GM12891 (cell line): ENCODE measurements around the gene ADAMTS4.
A peak's percentile ranks its signal among the peaks of the same experiment; 100 is the strongest.

Experiments
- DNase-seq: peaks from one replicate; pipeline ENCODE4 v3.0.0; 2011; ENCODE audit warnings: low spot score; ENCODE audit not compliant: insufficient read length
- FAIRE-seq: peaks from 2 replicates; lab custom pipeline; 2011; peaks lifted over from hg19 to GRCh38; lab: Jason Lieb, UNC
- PAX5 ChIP-seq: IDR thresholded peaks from 2 replicates; pipeline ENCODE4 v1.6.1; 2011; ENCODE audit warnings: low read length, moderate library complexity, mild to moderate bottlenecking; ENCODE audit not compliant: insufficient read depth, severe bottlenecking
- POLR2A ChIP-seq: IDR thresholded peaks from 2 replicates; pipeline ENCODE4 v1.6.1; 2011; ENCODE audit warnings: low read depth, low read length, control low read depth
- POLR2AphosphoS5 ChIP-seq: IDR thresholded peaks from 2 replicates; pipeline ENCODE4 v1.6.1; 2011; ENCODE audit warnings: low read depth, low read length, control low read depth
- POU2F2 ChIP-seq: IDR thresholded peaks from 2 replicates; pipeline ENCODE4 v1.6.1; 2011; ENCODE audit warnings: low read depth, mild to moderate bottlenecking, control low read depth, low read length, moderate library complexity
- SPI1 ChIP-seq: IDR thresholded peaks from 2 replicates; pipeline ENCODE4 v1.6.1; 2011; ENCODE audit warnings: low read depth, low read length, control low read depth
- TAF1 ChIP-seq: IDR thresholded peaks from 2 replicates; pipeline ENCODE4 v1.6.1; 2011; ENCODE audit warnings: low read depth, low read length, control low read depth

Gene ADAMTS4

DNA sequence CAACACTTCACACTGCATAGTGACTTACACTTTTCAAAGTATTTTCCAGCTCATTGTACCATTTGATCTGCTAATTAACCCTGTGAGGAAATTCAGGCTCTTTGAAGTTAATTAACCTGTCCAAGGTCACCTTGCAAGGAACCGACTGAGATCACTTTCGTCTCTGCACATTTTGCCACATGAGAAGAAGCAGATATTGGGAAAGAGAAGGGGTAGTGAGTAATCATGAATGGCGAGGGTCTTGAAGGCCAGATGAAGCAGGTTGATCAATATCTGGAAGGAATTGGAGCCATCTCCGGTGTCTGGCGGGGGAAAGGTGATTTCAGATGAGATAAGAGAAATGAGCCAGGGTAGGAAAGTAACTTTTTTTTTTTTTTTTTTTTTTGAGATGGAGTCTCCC, 21.1 kb upstream of the ADAMTS4 start:
- FAIRE-seq = no peak

DNA sequence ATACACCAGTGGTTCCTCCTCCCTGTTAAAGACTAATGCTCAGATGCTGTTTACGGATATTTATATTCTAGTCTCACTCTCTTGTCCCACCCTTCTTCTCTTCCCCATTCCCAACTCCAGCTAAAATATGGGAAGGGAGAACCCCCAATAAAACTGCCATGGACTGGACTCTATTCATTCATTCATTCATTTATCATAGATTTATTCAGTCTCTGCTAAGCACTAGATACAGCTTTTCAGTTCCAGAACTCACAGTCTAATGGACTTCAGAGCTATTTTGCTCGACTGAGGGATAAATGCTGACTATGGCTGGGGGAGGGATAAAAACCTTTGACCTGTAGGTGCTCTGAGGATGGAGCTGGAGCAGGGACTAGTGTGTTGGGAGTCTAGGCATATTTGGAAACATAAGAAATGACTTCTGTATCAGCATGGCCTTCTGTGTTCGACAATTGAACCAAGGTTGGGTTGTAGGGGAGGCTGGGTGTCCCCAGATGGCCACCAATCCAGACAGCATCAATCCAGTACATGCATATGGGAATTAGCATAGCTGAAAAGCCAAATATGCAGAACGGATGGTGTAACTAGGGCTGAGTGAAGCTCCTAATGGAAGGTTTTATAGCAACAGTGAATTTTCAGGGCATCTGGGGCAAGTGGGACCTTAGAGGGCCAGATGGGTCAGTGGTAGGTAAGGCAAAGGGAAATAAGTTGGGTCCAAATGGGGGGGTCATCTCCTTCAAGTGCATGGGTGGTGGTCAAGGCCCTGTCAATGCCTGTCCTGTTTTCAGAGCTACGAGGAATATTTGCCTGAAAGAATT, 20.4 kb upstream of the ADAMTS4 start:
- TF ChIP-seq SPI1 (no peak), PAX5 (no peak), POU2F2 (no peak), POLR2A (no peak), TAF1 (no peak), POLR2AphosphoS5 (no peak)
- FAIRE-seq (no peak), DNase-seq (no peak)

More for the DNA sequence above, 21.1 kb upstream of the ADAMTS4 start:
- no peak for TF ChIP-seq POU2F2
- DNase-seq = no peak

DNA sequence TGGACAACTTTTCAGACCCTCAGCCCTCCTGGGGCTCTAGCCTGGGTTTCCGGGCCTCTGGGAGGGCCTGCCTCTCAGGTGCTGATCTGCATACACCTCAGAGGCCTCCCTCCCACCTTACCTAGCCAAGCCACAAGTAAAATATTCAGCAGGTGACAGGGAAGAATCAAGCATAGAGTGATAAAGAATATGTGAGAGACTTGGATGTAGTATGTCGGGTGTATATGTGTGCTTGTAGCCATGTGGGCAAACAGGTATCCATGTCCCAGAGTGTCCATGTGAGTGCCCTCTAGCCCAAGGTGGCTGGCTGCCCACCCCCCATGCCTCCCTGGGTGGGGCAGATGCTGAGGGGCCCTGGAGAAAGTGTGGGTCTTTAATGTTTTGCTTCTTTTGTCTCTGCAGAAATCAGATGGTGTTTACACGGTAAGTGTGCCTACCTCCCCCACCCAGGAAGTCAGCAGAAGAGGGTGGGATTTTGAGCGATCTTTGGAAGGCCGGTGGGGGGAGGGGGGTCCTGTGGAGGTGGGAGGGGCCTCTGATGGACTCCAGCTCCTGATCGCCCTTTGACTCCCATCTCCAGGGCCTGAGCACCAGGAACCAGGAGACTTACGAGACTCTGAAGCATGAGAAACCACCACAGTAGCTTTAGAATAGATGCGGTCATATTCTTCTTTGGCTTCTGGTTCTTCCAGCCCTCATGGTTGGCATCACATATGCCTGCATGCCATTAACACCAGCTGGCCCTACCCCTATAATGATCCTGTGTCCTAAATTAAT, 19.6 kb upstream of the ADAMTS4 start:
- TF ChIP-seq PAX5 (no peak), POU2F2 (no peak), POLR2A (no peak), TAF1 (no peak), SPI1 (no peak), POLR2AphosphoS5 (no peak)
- no peak for DNase-seq
- FAIRE-seq = peak; percentile 20

DNA sequence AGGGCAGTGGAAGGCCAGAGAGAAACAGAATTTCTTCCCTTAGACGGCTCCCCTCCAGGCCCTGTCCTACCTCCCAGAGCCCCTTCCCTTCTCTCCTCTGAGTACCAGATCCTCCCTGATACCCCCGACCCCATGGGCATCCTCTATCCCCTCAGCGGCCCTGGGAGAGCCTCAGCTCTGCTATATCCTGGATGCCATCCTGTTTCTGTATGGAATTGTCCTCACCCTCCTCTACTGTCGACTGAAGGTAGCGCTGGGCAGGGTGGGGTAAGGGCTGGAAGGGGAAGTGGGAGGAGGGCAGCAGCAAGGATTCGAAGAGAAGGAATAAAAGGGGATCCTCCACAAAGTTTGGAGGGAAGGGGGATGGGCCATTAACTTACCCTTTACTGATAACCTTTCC, 19.0 kb upstream of the ADAMTS4 start:
- peak; percentile 84 for FAIRE-seq
- no peak for DNase-seq
- no peak for TF ChIP-seq TAF1
- no peak for TF ChIP-seq PAX5
- TF ChIP-seq SPI1 = no peak
- no peak for TF ChIP-seq POU2F2
- TF ChIP-seq POLR2A = no peak
- no peak for TF ChIP-seq POLR2AphosphoS5

DNA sequence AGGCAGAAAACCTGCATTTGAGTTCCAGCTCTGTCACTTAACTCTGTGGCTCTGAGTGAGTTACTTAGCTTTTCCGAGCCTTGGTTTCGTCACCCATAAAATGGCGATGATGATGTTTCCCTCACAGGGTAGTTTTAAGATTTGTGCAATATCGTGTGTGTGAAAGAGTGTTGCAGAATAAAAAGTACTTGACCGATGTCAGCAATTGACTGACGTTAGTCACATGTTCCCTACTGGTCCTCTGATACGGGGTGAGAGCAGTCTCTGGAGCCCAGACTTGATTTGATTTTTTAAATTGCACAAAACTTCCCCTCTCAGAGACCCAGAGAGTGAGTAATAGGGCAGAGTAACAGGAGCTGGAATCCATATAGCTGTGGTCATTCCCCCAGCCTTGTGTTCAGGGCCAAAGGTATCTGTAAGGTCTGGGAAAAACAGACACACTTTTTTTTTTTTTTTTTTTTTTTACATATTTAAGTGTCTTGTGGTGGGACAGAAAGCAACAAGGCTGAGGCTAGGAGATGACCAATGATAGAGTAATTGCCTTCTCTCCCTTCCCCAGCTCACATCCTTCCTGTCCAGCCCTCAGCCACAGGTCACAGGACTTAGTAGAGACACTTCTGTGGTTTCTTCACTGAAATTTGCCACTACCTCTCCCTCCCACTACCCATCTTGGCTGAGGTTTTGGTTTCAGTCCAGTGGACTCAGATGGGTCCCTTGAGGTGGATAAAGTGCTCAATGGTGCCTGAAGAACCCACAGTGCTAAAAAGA, 18.3 kb upstream of the ADAMTS4 start:
- DNase-seq (peak; percentile 45), FAIRE-seq (peak; percentile 92)
- TF ChIP-seq SPI1 = peak; percentile 40; the same call in 1 of the 2 replicates
- TF ChIP-seq POLR2A = no peak
- TF ChIP-seq POU2F2 = peak; percentile 29; the same call in 1 of the 2 replicates
- no peak for TF ChIP-seq PAX5
- TF ChIP-seq TAF1 = no peak
- no peak for TF ChIP-seq POLR2AphosphoS5

DNA sequence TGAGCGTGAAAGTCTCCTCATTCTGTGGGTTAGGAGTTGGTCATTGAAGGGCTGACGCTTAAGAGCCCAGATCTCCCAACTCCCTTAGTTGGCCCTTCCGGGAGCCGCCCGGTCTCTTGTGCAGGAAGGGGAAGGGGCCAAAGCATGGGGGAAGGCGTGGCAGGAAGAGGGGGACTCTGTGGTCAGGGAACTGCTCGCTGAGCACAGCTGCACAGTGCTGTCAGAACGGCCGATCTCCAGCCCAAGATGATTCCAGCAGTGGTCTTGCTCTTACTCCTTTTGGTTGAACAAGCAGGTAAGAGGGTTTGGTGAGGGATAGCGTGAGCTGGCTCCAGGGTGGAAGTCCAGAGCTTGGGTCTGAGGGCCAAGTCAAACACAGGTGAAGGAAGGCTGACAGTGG, 16.2 kb upstream of the ADAMTS4 start, which contains the start of gene FCER1G:
TSS of gene FCER1G (plus strand) at position 220 of the 400 bp plus-strand sequence. CDS start at position 247, 27 bp downstream.
- DNase-seq (no peak), FAIRE-seq (no peak)
- TF ChIP-seq POLR2AphosphoS5 (no peak), SPI1 (no peak), TAF1 (no peak), POU2F2 (no peak), POLR2A (no peak), PAX5 (no peak)

DNA sequence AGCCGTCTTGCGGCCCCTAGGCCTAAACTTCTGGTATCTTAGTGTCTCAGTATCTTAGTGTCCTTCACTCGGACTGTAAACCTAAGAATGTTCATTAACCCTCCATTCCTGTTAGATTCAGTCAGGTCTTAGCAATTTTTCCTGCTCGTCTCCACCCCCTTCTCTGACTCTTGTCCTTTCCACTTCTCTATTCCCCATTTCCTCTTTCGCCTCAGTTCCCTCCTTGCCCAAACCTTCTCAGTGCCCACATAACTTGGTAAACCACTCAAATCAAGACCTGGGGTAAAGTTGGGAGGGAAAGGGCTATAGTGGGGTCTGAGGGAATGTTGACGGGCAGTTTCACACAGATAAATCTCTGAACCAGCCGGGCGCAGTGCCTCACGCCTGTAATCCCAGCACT, 15.5 kb upstream of the ADAMTS4 start:
- no peak for TF ChIP-seq POU2F2
- no peak for TF ChIP-seq POLR2A
- TF ChIP-seq PAX5 = no peak
- no peak for TF ChIP-seq SPI1
- TF ChIP-seq POLR2AphosphoS5 = no peak
- no peak for TF ChIP-seq TAF1
- DNase-seq (no peak), FAIRE-seq (no peak)

DNA sequence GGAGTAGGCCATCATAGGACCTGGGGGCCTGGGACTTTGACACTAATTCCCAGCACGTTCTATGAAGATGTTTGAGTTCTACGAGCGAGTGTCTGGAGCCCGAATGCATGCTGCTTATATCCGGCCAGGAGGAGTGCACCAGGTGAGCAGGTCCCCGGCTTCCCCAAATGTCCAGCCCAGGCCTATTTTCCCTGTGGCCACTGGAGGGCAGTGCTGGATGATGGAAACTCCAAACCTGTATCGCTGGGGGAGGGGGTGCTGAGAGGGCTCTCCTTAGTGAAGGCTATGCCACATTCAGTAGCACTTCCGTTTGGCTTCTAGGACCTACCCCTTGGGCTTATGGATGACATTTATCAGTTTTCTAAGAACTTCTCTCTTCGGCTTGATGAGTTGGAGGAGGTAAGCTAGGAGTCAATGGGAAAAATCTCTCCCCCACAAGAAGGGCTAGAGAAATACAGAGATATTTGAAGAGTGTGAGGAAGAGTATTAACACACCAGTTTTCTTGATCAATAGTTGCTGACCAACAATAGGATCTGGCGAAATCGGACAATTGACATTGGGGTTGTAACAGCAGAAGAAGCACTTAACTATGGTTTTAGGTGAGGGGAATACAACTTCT, 11.0 kb upstream of the ADAMTS4 start:
- DNase-seq (peak; percentile 50), FAIRE-seq (peak; percentile 88)
- TF ChIP-seq SPI1 (peak; percentile 43; the same call in 1 of the 2 replicates), POU2F2 (peak; percentile 63; the same call in 1 of the 2 replicates), TAF1 (no peak), POLR2A (no peak), PAX5 (no peak), POLR2AphosphoS5 (no peak)

DNA sequence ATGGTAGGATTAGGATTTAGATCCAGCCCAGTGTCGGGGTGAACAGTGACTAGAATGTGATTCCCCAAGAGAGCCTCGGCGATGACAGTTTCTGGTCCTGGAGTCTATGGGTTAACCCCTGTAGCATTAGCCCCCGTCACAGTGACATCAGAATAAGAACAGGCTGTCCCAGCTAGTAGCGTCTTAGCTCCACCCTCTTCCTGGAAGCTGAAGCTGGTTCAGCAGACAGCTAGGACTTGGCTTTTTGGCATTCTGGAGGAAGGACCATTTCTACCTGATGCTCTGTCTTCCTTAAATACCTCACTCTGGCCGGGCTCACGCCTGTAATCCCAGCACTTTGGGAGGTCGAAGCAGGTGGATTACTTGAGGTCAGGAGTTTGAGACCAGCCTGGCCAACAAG, 8.3 kb upstream of the ADAMTS4 start:
- FAIRE-seq (no peak), DNase-seq (no peak)

More for the DNA sequence above, 8.3 kb upstream of the ADAMTS4 start:
- TF ChIP-seq POU2F2 = no peak
- TF ChIP-seq PAX5 = no peak
- no peak for TF ChIP-seq TAF1
- TF ChIP-seq POLR2AphosphoS5 = no peak
- TF ChIP-seq SPI1 = no peak
- no peak for TF ChIP-seq POLR2A
